Measurements from ENCODE around the gene FOXP1. TPM values are rescaled to one million over a fixed set of nuclear protein-coding genes. Genes with fewer than 3 reads are reported as not detected.

Gene FOXP1
- total RNA-seq, 1 experiment from 2014 or later: 75.3 TPM

DNA sequence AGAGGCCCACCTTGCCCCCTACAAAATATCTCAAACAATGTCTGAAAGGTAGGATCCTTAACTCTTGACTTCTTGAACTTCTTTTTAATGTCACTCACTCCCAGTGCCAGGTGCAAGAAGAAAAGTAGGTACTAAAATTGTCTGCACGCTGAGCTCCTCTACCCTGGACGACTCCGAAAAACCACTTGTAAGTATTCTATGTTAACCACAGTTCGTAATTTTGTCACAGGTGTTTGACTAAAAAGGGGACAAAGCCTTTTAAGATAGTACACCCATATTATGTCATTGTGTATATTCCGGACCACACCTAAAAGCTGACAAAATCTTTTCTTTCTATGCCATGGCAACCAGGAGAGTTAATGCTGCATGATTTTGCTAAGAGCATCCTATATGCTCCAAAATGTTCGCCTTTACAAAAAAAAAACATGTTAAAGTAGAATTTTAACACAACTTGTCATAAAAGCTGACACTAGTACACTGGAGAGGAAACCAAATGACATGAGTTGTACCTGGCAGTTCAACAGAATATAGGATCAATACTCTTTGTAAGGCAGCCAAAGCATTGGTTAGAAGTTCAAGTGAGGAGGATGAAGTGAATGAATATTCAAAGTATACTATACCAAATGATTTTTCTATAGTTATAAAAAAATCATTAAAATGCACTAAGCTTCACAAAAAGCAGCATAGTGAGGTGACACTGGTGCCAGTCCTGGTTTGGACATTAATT lies 210.5 kb downstream of the FOXP1 start:
- no peak overlapping the region for H3K27ac ChIP-seq (ENCODE audit: insufficient read length, low read depth, low read length)

More for the DNA sequence above, 210.5 kb downstream of the FOXP1 start:
- H4K8ac ChIP-seq (replicated peaks; ENCODE audit: insufficient read length, low read depth, low read length): no peak overlapping the region
- no peak overlapping the region for H3K4me3 Mint-ChIP-seq
- no peaks in the 10 kb centered on the region for H3K27me3 Mint-ChIP-seq (ENCODE audit: low read depth)
- H3K27ac Mint-ChIP-seq: no peak overlapping the region
- TF ChIP-seq CTCF (conservative IDR thresholded peaks at IDR 0.05): no peak
- no peak overlapping the region for H2BK20ac ChIP-seq (ENCODE audit: low read depth, low read length, poor library complexity, severe bottlenecking)
- no peak overlapping the region for H4K5ac ChIP-seq (ENCODE audit: insufficient read length, low read depth, low read length)
- H2BK120ac ChIP-seq (ENCODE audit: low read depth, low read length, poor library complexity, severe bottlenecking): no peak overlapping the region
- H3K4me1 Mint-ChIP-seq: peaks cover 11 to 18% of the 10 kb centered on the region in 2 experiments
- no peak overlapping the region for H3K23ac ChIP-seq (ENCODE audit: insufficient read length, low read depth, low read length)
- H3K18ac ChIP-seq (ENCODE audit: insufficient read length, low read depth, low read length): no peak overlapping the region
- no peak overlapping the region for H3K4ac ChIP-seq (ENCODE audit: low read depth, low read length)
- no peak overlapping the region for H3K56ac ChIP-seq (ENCODE audit: insufficient read length, low read depth, low read length)
- no peaks in the 10 kb centered on the region for H4K20me1 ChIP-seq (ENCODE audit: control insufficient read depth, insufficient read depth, insufficient read length)
- no peaks in the 10 kb centered on the region for H3K9me3 Mint-ChIP-seq
- H2BK5ac ChIP-seq (ENCODE audit: insufficient read length, low read length): no peak overlapping the region
- H3K9me3 ChIP-seq (ENCODE audit: control insufficient read depth, low read depth, low read length): no peaks in the 10 kb centered on the region
- no peak overlapping the region for H2BK12ac ChIP-seq (ENCODE audit: insufficient read length, low read depth, low read length)
- no CpG with 5 or more reads among the region's 6 CpGs for WGBS (ENCODE audit: extremely low coverage, insufficient read length, low lambda C conversion rate)
- H3K4me2 ChIP-seq (ENCODE audit: insufficient read depth, insufficient read length, low read length): no peak overlapping the region
- no peaks in the 10 kb centered on the region; a peak in 1 of 7 replicates for H3K36me3 Mint-ChIP-seq (ENCODE audit: insufficient read depth in 1 of 3, low read depth in 3 of 3)
- DNase-seq: no peak
- no peak overlapping the region for H3K14ac ChIP-seq (ENCODE audit: insufficient read depth, low read length)
- H2AFZ ChIP-seq (ENCODE audit: low read length): no peak overlapping the region
- H3K27me3 ChIP-seq (ENCODE audit: insufficient read depth, low read length): no peaks in the 10 kb centered on the region
- H3K23me2 ChIP-seq (ENCODE audit: insufficient read length, low read depth, low read length, poor library complexity, severe bottlenecking): no peaks in the 10 kb centered on the region
- H4K91ac ChIP-seq (ENCODE audit: insufficient read length, low read depth, low read length): no peak overlapping the region
- H3K79me2 ChIP-seq (ENCODE audit: insufficient read depth, low read length): no peaks in the 10 kb centered on the region
- H3K4me1 ChIP-seq (ENCODE audit: insufficient read depth, low read length): peaks cover 9% of the 10 kb centered on the region; the same call in 1 of the 2 replicates
- no peak overlapping the region for H3T11ph ChIP-seq (ENCODE audit: low read length)
- no peaks in the 10 kb centered on the region for H3K79me1 ChIP-seq (ENCODE audit: insufficient read depth, low read depth, low read length, poor library complexity, severe bottlenecking)
- no peak overlapping the region for H3K9ac ChIP-seq (ENCODE audit: extremely low read depth, insufficient read length, low read length)
- no peak overlapping the region for H2BK15ac ChIP-seq (ENCODE audit: low read depth, low read length)
- no peak overlapping the region for H2AK5ac ChIP-seq (ENCODE audit: insufficient read length, low read length)

All from H9 (cell line).